H1 (cell line): ENCODE results near the gene PEX16.

Experiments
- ATF2 ChIP-seq: IDR thresholded peaks from 2 replicates; pipeline ENCODE4 v1.6.1; 2012; ENCODE audit warnings: low read length, inconsistent platforms
- CHD7 ChIP-seq: fragments of 300-600 bp; sonication (generic); IDR thresholded peaks from 2 replicates; pipeline ENCODE4 v1.7.1; 2012; ENCODE audit warnings: low read length, moderate library complexity, mild to moderate bottlenecking, inconsistent platforms; ENCODE audit not compliant: insufficient replicate concordance
- E2F6 ChIP-seq: IDR thresholded peaks from 2 replicates; pipeline ENCODE4 v1.6.1; 2012; ENCODE audit warnings: inconsistent platforms
- EP300 ChIP-seq, 2 experiments: IDR thresholded peaks; 1 replicate in 1 of 2; 2 replicates in 1 of 2; pipeline ENCODE4 v1.6.1; 2011 to 2012; ENCODE audit warnings: low read depth in 2 of 2, low read length in 2 of 2, mild to moderate bottlenecking in 2 of 2, borderline replicate concordance in 1 of 2, inconsistent platforms in 1 of 2, moderate library complexity in 1 of 2
- EZH2 ChIP-seq: fragments of 200-600 bp; sonication (generic); IDR thresholded peaks from 2 replicates; pipeline ENCODE4 v1.7.1; 2012; ENCODE audit warnings: low read depth, mild to moderate bottlenecking, moderate library complexity, low read length, inconsistent platforms; ENCODE audit not compliant: severe bottlenecking
- MAFK ChIP-seq: IDR thresholded peaks from 2 replicates; pipeline ENCODE4 v1.6.1; 2012; ENCODE audit warnings: low read depth, mild to moderate bottlenecking, improper control_type of control experiment, low read length
- NRF1 ChIP-seq: IDR thresholded peaks from 2 replicates; pipeline ENCODE4 v1.6.1; 2011; ENCODE audit warnings: mild to moderate bottlenecking, low read depth, low read length, improper control_type of control experiment
- SIN3A ChIP-seq, 2 experiments: IDR thresholded peaks in 1 of 2; conservative IDR thresholded peaks in 1 of 2; 2 replicates each; pipeline ENCODE4 v1.6.1; 2011 to 2012; ENCODE audit warnings: low read length in 2 of 2, improper control_type of control experiment in 1 of 2, low read depth in 1 of 2, mild to moderate bottlenecking in 1 of 2
- SUZ12 ChIP-seq: fragments of 200-600 bp; sonication (generic); IDR thresholded peaks from 2 replicates; pipeline ENCODE4 v1.6.1; 2012; ENCODE audit warnings: mild to moderate bottlenecking, inconsistent platforms, low read length, moderate library complexity, mixed read lengths
- YY1 ChIP-seq: IDR thresholded peaks from 2 replicates; pipeline ENCODE4 v1.6.1; 2011; ENCODE audit warnings: low read depth, mild to moderate bottlenecking, low read length
- TF ChIP-seq, protein P1 (sequence below), 3 experiments: IDR thresholded peaks; 1 replicate in 2 of 3; 2 replicates in 1 of 3; pipeline versions ENCODE4 v1.5.1 to v1.6.1; 2011; ENCODE audit warnings: low read length in 3 of 3, mild to moderate bottlenecking in 3 of 3, inconsistent platforms in 2 of 3, low read depth in 1 of 3, moderate library complexity in 1 of 3; ENCODE audit not compliant: insufficient read depth in 1 of 3; ENCODE audit errors: control extremely low read depth in 1 of 3

- TF ChIP-seq, protein P1, sequence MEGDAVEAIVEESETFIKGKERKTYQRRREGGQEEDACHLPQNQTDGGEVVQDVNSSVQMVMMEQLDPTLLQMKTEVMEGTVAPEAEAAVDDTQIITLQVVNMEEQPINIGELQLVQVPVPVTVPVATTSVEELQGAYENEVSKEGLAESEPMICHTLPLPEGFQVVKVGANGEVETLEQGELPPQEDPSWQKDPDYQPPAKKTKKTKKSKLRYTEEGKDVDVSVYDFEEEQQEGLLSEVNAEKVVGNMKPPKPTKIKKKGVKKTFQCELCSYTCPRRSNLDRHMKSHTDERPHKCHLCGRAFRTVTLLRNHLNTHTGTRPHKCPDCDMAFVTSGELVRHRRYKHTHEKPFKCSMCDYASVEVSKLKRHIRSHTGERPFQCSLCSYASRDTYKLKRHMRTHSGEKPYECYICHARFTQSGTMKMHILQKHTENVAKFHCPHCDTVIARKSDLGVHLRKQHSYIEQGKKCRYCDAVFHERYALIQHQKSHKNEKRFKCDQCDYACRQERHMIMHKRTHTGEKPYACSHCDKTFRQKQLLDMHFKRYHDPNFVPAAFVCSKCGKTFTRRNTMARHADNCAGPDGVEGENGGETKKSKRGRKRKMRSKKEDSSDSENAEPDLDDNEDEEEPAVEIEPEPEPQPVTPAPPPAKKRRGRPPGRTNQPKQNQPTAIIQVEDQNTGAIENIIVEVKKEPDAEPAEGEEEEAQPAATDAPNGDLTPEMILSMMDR (IDR thresholded peaks at IDR 0.05; ENCODE audit: control extremely low read depth in 1 of 3, insufficient read depth in 1 of 3, low read depth in 1 of 3, low read length in 3 of 3) = no peak
- TF ChIP-seq EP300 (IDR thresholded peaks at IDR 0.05; ENCODE audit: borderline replicate concordance in 1 of 2, low read depth in 2 of 2, low read length in 2 of 2) = no peak
- TF ChIP-seq EZH2 = no peak
- no peak for TF ChIP-seq SIN3A (conservative IDR thresholded peaks at IDR 0.05 in 1 of 2, IDR thresholded peaks at IDR 0.05 in 1 of 2; ENCODE audit: low read depth in 1 of 2, low read length in 2 of 2)
- no peak for TF ChIP-seq E2F6
- TF ChIP-seq ATF2 = no peak
- no peak for TF ChIP-seq CHD7
- TF ChIP-seq YY1 = no peak
- no peak for TF ChIP-seq NRF1
- no peak for TF ChIP-seq MAFK
- TF ChIP-seq SUZ12 = no peak
Observed at GRCh38 chr11:45913942-45914635, 3.6 kb downstream of the PEX16 start.
